H9 (cell line): ENCODE results near the gene ATG4B. TPM values are rescaled to one million over a fixed set of nuclear protein-coding genes. Genes with fewer than 3 reads are reported as not detected.
A peak's percentile ranks its signal among the peaks of the same experiment; 100 is the strongest.

Experiments
- DNase-seq: peaks from one replicate; pipeline ENCODE4 v3.0.0-alpha.2; 2017
- H2AFZ ChIP-seq: one replicate; pipeline ENCODE4 v1.6.1; 2013; ENCODE audit warnings: mild to moderate bottlenecking, low read length, control low read depth, moderate library complexity
- H2AK5ac ChIP-seq: 2 replicates; pipeline ENCODE4 v1.6.1; 2013; ENCODE audit warnings: low read length, control low read depth, mixed read lengths; ENCODE audit not compliant: insufficient read length
- H2BK120ac ChIP-seq: one replicate; pipeline ENCODE4 v1.6.1; 2013; ENCODE audit warnings: low read depth, mild to moderate bottlenecking, low read length, control low read depth, inconsistent platforms; ENCODE audit not compliant: poor library complexity, severe bottlenecking
- H2BK12ac ChIP-seq: 2 replicates; pipeline ENCODE4 v1.6.1; 2013; ENCODE audit warnings: low read length, control low read depth, mixed read lengths, low read depth; ENCODE audit not compliant: insufficient read length
- H2BK15ac ChIP-seq: 2 replicates; pipeline ENCODE4 v1.6.1; 2013; ENCODE audit warnings: low read depth, low read length, control low read depth
- H2BK20ac ChIP-seq: one replicate; pipeline ENCODE4 v1.6.1; 2013; ENCODE audit warnings: low read depth, mild to moderate bottlenecking, low read length, control low read depth, inconsistent platforms; ENCODE audit not compliant: poor library complexity, severe bottlenecking
- H2BK5ac ChIP-seq: 2 replicates; pipeline ENCODE4 v1.6.1; 2013; ENCODE audit warnings: low read length, control low read depth, mixed read lengths; ENCODE audit not compliant: insufficient read length
- H3K14ac ChIP-seq: 2 replicates; pipeline ENCODE4 v1.6.1; 2013; ENCODE audit warnings: low read length, control low read depth; ENCODE audit not compliant: insufficient read depth
- H3K18ac ChIP-seq: 2 replicates; pipeline ENCODE4 v1.6.1; 2013; ENCODE audit warnings: low read depth, mild to moderate bottlenecking, mixed read lengths, low read length, control low read depth; ENCODE audit not compliant: insufficient read length
- H3K23ac ChIP-seq: 2 replicates; pipeline ENCODE4 v1.6.1; 2013; ENCODE audit warnings: low read length, control low read depth, mixed read lengths, low read depth; ENCODE audit not compliant: insufficient read length
- H3K23me2 ChIP-seq: 2 replicates; pipeline ENCODE4 v1.6.1; 2013; ENCODE audit warnings: low read depth, mild to moderate bottlenecking, mixed read lengths, low read length, control low read depth; ENCODE audit not compliant: insufficient read length, poor library complexity, severe bottlenecking
- H3K27ac ChIP-seq: 2 replicates; pipeline ENCODE4 v1.5.1; 2013; ENCODE audit warnings: low read length, control low read depth, mixed read lengths, low read depth; ENCODE audit not compliant: insufficient read length
- H3K27me3 ChIP-seq: 2 replicates; pipeline ENCODE4 v1.6.1; 2013; ENCODE audit warnings: low read length, control low read depth, inconsistent platforms; ENCODE audit not compliant: insufficient read depth
- H3K4ac ChIP-seq: 2 replicates; pipeline ENCODE4 v1.6.1; 2013; ENCODE audit warnings: low read depth, mild to moderate bottlenecking, control low read depth, inconsistent platforms, low read length, moderate library complexity
- H3K4me1 ChIP-seq: 2 replicates; pipeline ENCODE4 v1.6.1; 2013; ENCODE audit warnings: low read length, control low read depth, inconsistent platforms; ENCODE audit not compliant: insufficient read depth
- H3K4me2 ChIP-seq: 2 replicates; pipeline ENCODE4 v1.6.1; 2013; ENCODE audit warnings: low read length, control low read depth, mixed read lengths; ENCODE audit not compliant: insufficient read length, insufficient read depth
- H3K56ac ChIP-seq: 2 replicates; pipeline ENCODE4 v1.6.1; 2013; ENCODE audit warnings: low read depth, mild to moderate bottlenecking, mixed read lengths, low read length, control low read depth; ENCODE audit not compliant: insufficient read length
- H3K79me1 ChIP-seq: 2 replicates; pipeline ENCODE4 v1.6.1; 2013; ENCODE audit warnings: low read depth, mild to moderate bottlenecking, moderate library complexity, low read length, control low read depth, inconsistent platforms; ENCODE audit not compliant: insufficient read depth, poor library complexity, severe bottlenecking
- H3K79me2 ChIP-seq: 2 replicates; pipeline ENCODE4 v1.6.1; 2013; ENCODE audit warnings: low read length, control low read depth, inconsistent platforms; ENCODE audit not compliant: insufficient read depth
- H3K9ac ChIP-seq: 2 replicates; pipeline ENCODE4 v1.6.1; 2013; ENCODE audit warnings: low read length, control low read depth, mixed read lengths; ENCODE audit not compliant: insufficient read length; ENCODE audit errors: extremely low read depth
- H3K9me3 ChIP-seq: one replicate; pipeline ENCODE4 v1.6.1; 2013; ENCODE audit warnings: low read depth, low read length, inconsistent platforms; ENCODE audit not compliant: control insufficient read depth
- H3T11ph ChIP-seq: one replicate; pipeline ENCODE4 v1.6.1; 2013; ENCODE audit warnings: mild to moderate bottlenecking, low read length, control low read depth, inconsistent platforms
- H4K20me1 ChIP-seq: one replicate; pipeline ENCODE4 v1.6.1; 2013; ENCODE audit not compliant: control insufficient read depth, insufficient read length, insufficient read depth
- H4K5ac ChIP-seq: 2 replicates; pipeline ENCODE4 v1.6.1; 2013; ENCODE audit warnings: low read depth, mild to moderate bottlenecking, mixed read lengths, low read length, control low read depth; ENCODE audit not compliant: insufficient read length
- H4K8ac ChIP-seq: replicated peaks from 2 replicates; pipeline ENCODE4 v1.6.1; 2013; ENCODE audit warnings: low read length, control low read depth, mixed read lengths, low read depth; ENCODE audit not compliant: insufficient read length
- H4K91ac ChIP-seq: 2 replicates; pipeline ENCODE4 v1.6.1; 2013; ENCODE audit warnings: low read depth, mild to moderate bottlenecking, moderate library complexity, mixed read lengths, low read length, control low read depth; ENCODE audit not compliant: insufficient read length
- H3K27ac Mint-ChIP-seq, 3 experiments: 2 replicates in 2 of 3; 3 replicates in 1 of 3; pipeline ENCODE4 v1.8.0; 2020 to 2021; ENCODE audit warnings: mixed read lengths in 3 of 3, mild to moderate bottlenecking in 1 of 3, moderate library complexity in 1 of 3
- H3K27me3 Mint-ChIP-seq: 2 replicates; pipeline ENCODE4 v1.8.0; 2021; ENCODE audit warnings: low read depth, mild to moderate bottlenecking, moderate library complexity, mixed read lengths
- H3K36me3 Mint-ChIP-seq, 3 experiments: 2 replicates in 2 of 3; 3 replicates in 1 of 3; pipeline ENCODE4 v1.8.0; 2020 to 2021; ENCODE audit warnings: low read depth in 3 of 3, mixed read lengths in 3 of 3; ENCODE audit not compliant: insufficient read depth in 1 of 3
- H3K4me1 Mint-ChIP-seq, 2 experiments: 2 replicates each; pipeline ENCODE4 v1.8.0; 2020; ENCODE audit warnings: mixed read lengths in 2 of 2
- H3K4me3 Mint-ChIP-seq, 2 experiments: 2 replicates in 1 of 2; 3 replicates in 1 of 2; pipeline ENCODE4 v1.8.0; 2020 to 2021; ENCODE audit warnings: mild to moderate bottlenecking in 2 of 2, mixed read lengths in 2 of 2, moderate library complexity in 1 of 2
- H3K9me3 Mint-ChIP-seq, 2 experiments: 2 replicates in 1 of 2; 3 replicates in 1 of 2; pipeline ENCODE4 v1.8.0; 2020; ENCODE audit warnings: mild to moderate bottlenecking in 2 of 2, mixed read lengths in 2 of 2, moderate library complexity in 1 of 2
- CTCF ChIP-seq: fragments of 200-600 bp; sonication (generic); conservative IDR thresholded peaks from 3 replicates; pipeline ENCODE4 v1.8.0; 2021; ENCODE audit warnings: antibody characterized with exemption, mild to moderate bottlenecking
- WGBS: extraction: QIAGEN DNeasy Blood & Tissue Kit; methylation state at CpG from one replicate; pipeline ENCODE4 v1.1.7; 2013; ENCODE audit warnings: missing lambda C conversion rate, low lambda C conversion rate, mixed read lengths; ENCODE audit not compliant: insufficient read length; ENCODE audit errors: extremely low coverage; 5-methylcytosine and 5-hydroxymethylcytosine counted together
- total RNA-seq: library from RNA; stranded (reverse); gene quantifications from 2 replicates; pipeline ENCODE4 v1.2.1, GENCODE V29; 2021

The ATG4B gene
- total RNA-seq, 1 experiment from 2014 or later = 105 TPM

- H3K9ac ChIP-seq = no peak overlapping the region
- H4K91ac ChIP-seq = no peak overlapping the region
- no peak overlapping the region for H2BK15ac ChIP-seq
- no peak overlapping the region for H2BK20ac ChIP-seq
- H4K20me1 ChIP-seq = no peaks in the 10 kb centered on the region
- H4K5ac ChIP-seq = no peak overlapping the region
- no peak overlapping the region for H2BK120ac ChIP-seq
- H3K4me2 ChIP-seq = no peak overlapping the region
- Mint-ChIP-seq H3K9me3 (no peaks in the 10 kb centered on the region), H3K27me3 (no peaks in the 10 kb centered on the region), H3K27ac (peak overlapping the region in 1 of 3 experiments; percentile 20; a peak in 2 of 7 replicates), H3K36me3 (peaks cover 18 to 32% (median 26%) of the 10 kb centered on the region in 3 experiments), H3K4me3 (no peak overlapping the region; a peak in 1 of 5 replicates), H3K4me1 (peaks cover 17 to 26% of the 10 kb centered on the region in 2 experiments)
- no peak overlapping the region for H3K18ac ChIP-seq
- no peak overlapping the region for H2AK5ac ChIP-seq
- WGBS = no CpG with 5 or more reads among the region's 4 CpGs
- peaks cover 22% of the 10 kb centered on the region; the same call in 1 of the 2 replicates for H3K79me2 ChIP-seq
- H3K27ac ChIP-seq = no peak overlapping the region
- no peaks in the 10 kb centered on the region for H3K27me3 ChIP-seq
- no peak overlapping the region for H4K8ac ChIP-seq
- no peak overlapping the region for H2AFZ ChIP-seq
- no peak for DNase-seq
- H3K56ac ChIP-seq = no peak overlapping the region
- no peaks in the 10 kb centered on the region for H3K23me2 ChIP-seq
- H3K9me3 ChIP-seq = no peaks in the 10 kb centered on the region
- H3K4me1 ChIP-seq = peaks cover 4% of the 10 kb centered on the region; the same call in 1 of the 2 replicates
- no peak for TF ChIP-seq CTCF
- H2BK12ac ChIP-seq = no peak overlapping the region
- no peak overlapping the region for H3K14ac ChIP-seq
- no peak overlapping the region for H2BK5ac ChIP-seq
- peaks cover 8% of the 10 kb centered on the region for H3K79me1 ChIP-seq
- no peak overlapping the region for H3T11ph ChIP-seq
- no peak overlapping the region for H3K23ac ChIP-seq
- H3K4ac ChIP-seq = no peak overlapping the region
Observed at GRCh38 chr2:241649404-241649803, 11.9 kb downstream of the ATG4B start.
